ENCODE results near the gene BCL11B. TPM values are rescaled to one million over a fixed set of nuclear protein-coding genes. Genes with fewer than 3 reads are reported as not detected.

Gene BCL11B
- total RNA-seq, 1 donor from 2014 or later: 0.23 TPM

DNA sequence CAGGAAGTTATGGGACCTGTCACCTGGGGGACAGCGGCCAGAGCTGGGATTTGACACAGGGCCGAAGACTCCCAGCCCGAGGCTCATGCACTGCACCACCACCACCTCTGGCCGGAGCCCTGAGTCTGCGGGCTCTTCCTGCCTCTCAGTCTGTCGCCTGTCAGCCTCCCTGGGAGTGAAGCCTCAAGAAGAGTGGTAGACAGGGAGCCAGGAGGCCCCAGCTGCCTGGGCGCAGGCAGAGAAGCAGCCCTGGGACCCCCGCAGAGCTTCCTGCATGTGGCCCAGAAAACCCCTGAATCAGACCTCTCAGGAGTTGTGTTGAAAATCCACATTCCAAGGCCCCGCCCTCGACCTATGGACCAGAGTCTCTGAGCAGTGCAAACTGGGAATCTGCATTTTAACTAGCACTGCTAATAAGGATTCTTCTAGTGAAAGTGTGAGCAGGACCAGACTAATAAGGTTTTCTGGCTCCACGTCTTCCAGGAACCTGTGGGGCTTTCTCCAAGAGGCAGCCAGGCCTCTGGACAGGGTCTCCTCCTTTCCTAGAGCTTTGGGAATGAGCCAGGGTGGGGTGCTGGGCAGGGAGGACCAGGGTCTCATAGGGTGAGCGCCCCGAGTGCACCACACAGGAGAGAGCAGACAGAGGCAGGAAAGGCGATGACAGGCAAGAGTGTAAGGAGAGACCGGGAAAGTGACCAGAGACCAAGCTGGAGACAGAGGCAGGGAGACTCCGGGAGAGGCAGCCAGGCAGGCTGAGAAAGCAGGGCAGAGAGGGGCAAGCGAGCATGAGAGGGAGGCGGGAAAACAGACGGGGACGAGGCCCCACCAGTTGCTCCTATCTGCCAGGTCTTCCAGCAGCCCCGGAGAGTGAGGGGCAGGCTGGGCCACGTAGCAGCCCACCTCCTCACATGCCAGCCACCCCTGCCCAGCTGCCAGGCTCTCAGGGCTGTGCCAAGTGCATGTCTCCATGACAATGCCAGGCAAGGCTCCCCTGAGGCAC lies 112.4 kb downstream of the BCL11B start:
- H3K4me3 ChIP-seq (ENCODE audit: low read depth, low read length): no peak overlapping the region
- DNase-seq (ENCODE audit: low read depth): no peak
- TF ChIP-seq CTCF (conservative IDR thresholded peaks at IDR 0.05; ENCODE audit: low read depth, low read length): no peak

- TF ChIP-seq CTCF (conservative IDR thresholded peaks at IDR 0.05; ENCODE audit: low read depth, low read length): no peak
- H3K4me3 ChIP-seq (ENCODE audit: low read depth, low read length): no peak overlapping the region
- no peak for DNase-seq (ENCODE audit: low read depth)
These were observed 113.3 kb downstream of the BCL11B start for GRCh38 chr14:99158646-99159165.

- no peak for TF ChIP-seq CTCF (conservative IDR thresholded peaks at IDR 0.05; ENCODE audit: low read depth, low read length)
- no peak overlapping the region for H3K4me3 ChIP-seq (ENCODE audit: low read depth, low read length)
- no peak for DNase-seq (ENCODE audit: low read depth)
These were observed 113.8 kb downstream of the BCL11B start for GRCh38 chr14:99158150-99158549.

DNA sequence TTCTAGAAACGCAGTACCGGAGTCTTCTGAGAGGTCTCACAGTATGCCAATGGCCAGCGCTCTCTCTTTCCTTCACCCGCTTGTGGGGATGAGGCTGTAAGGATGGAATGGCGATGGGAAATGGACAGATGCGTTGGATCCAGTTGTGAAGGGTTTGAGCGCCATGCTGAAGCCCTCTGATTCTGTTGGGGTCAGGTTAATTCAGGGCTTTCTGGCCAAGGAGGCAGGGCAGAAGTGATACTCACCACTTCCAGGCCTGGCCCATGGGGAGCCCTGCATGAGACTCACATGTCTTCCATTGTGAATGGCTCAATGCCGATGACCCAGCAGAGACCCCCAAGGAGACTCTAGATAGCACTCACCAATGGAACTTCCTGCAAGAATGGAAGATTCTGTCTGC lies 114.3 kb downstream of the BCL11B start:
- no peak for DNase-seq (ENCODE audit: low read depth)
- TF ChIP-seq CTCF (conservative IDR thresholded peaks at IDR 0.05; ENCODE audit: low read depth, low read length): no peak
- H3K4me3 ChIP-seq (ENCODE audit: low read depth, low read length): no peak overlapping the region

DNA sequence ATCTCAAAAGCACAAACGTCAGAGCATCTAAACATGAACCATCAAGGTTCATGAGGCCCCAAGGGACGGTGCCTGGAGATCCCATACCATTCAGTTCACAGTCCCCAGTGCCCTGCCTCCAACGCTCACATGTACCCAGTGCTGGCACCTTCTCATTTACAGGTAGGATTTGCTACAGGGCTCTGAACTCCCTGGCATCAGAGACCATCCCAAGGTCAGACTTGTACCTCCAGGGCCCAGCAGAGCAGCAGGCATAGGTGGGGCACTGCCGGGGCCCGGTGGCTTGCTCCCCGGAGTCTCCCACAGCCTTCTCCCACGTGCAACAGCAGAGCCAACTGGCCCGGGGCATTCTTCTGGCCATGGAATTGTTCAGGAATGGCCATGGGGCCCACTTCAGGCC lies 114.8 kb downstream of the BCL11B start:
- no peak for TF ChIP-seq CTCF (conservative IDR thresholded peaks at IDR 0.05; ENCODE audit: low read depth, low read length)
- no peak overlapping the region for H3K4me3 ChIP-seq (ENCODE audit: low read depth, low read length)
- no peak for DNase-seq (ENCODE audit: low read depth)

- H3K4me3 ChIP-seq (ENCODE audit: low read depth, low read length): no peak overlapping the region
- TF ChIP-seq CTCF (conservative IDR thresholded peaks at IDR 0.05; ENCODE audit: low read depth, low read length): no peak
- no peak for DNase-seq (ENCODE audit: low read depth)
These were observed 115.2 kb downstream of the BCL11B start for GRCh38 chr14:99156814-99157213.
